Measurements from ENCODE around the gene TENT5C.

Gene TENT5C

DNA sequence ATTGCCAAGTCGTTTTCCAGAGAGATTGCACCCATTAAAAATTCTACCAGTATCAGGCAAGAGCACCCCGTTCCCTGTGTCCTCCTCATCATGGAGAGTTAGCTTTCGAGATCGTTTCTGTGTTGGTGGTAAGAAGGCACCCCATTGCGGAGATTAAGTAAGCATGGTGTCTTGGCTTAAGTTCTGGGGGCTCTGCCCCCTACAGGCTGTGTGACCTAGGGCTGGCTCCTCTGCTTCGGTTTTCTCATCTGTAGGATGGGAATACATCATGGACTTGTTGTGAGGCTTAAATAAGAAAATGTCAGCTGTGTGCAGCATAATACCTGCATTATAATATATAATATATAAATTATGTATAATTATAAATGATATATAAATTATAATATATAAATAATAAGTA, 36.8 kb upstream of the TENT5C start:
- no peak for TF ChIP-seq PPARA (CRISPR knock-in tag; IDR thresholded peaks at IDR 0.05; ENCODE audit: borderline replicate concordance)
- TF ChIP-seq, protein P1, sequence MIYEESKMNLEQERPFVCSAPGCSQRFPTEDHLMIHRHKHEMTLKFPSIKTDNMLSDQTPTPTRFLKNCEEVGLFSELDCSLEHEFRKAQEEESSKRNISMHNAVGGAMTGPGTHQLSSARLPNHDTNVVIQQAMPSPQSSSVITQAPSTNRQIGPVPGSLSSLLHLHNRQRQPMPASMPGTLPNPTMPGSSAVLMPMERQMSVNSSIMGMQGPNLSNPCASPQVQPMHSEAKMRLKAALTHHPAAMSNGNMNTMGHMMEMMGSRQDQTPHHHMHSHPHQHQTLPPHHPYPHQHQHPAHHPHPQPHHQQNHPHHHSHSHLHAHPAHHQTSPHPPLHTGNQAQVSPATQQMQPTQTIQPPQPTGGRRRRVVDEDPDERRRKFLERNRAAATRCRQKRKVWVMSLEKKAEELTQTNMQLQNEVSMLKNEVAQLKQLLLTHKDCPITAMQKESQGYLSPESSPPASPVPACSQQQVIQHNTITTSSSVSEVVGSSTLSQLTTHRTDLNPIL (CRISPR knock-in tag; IDR thresholded peaks at IDR 0.05; ENCODE audit: low read depth): no peak

DNA sequence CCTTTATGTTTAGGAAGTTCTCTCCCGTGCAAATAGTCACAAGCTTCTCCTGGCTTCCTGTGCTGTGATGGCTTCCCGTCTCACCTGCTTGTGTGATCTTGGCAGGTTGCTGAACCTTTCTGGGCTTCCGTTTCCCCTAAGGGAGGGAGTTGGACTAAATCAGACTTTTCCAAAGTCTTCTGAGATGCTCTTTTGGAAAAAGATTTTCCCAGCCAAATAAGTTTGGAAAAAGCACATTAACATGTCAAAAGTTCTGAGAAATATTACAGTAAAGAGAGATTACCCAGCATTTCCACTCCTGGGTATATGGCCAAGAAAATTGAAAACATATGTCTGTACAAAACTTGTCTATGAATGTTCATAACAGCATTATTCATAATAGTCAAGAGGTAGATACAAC, 36.0 kb upstream of the TENT5C start:
- ATAC-seq: no peak; the same call in 2 of the 3 replicates
- TF ChIP-seq BACH2 (CRISPR knock-in tag; IDR thresholded peaks at IDR 0.05; ENCODE audit: borderline replicate concordance) (no peak), ARNTL (CRISPR knock-in tag; IDR thresholded peaks at IDR 0.05; ENCODE audit: borderline replicate concordance, low read depth) (no peak), TOX (CRISPR knock-in tag; IDR thresholded peaks at IDR 0.05; ENCODE audit: borderline replicate concordance) (no peak), ZNF70 (CRISPR knock-in tag; IDR thresholded peaks at IDR 0.05) (no peak), TCF4 (CRISPR knock-in tag; IDR thresholded peaks at IDR 0.05; ENCODE audit: borderline replicate concordance) (no peak), RARB (CRISPR knock-in tag; IDR thresholded peaks at IDR 0.05) (no peak), ZC3H10 (CRISPR knock-in tag; IDR thresholded peaks at IDR 0.05) (no peak), GLIS3 (CRISPR knock-in tag; IDR thresholded peaks at IDR 0.05) (no peak), ISL1 (CRISPR knock-in tag; IDR thresholded peaks at IDR 0.05) (no peak), ZNF8 (CRISPR knock-in tag; IDR thresholded peaks at IDR 0.05) (no peak), ZFP3 (CRISPR knock-in tag; IDR thresholded peaks at IDR 0.05) (no peak), PPARA (CRISPR knock-in tag; IDR thresholded peaks at IDR 0.05; ENCODE audit: borderline replicate concordance) (no peak)
- TF ChIP-seq, protein P2, sequence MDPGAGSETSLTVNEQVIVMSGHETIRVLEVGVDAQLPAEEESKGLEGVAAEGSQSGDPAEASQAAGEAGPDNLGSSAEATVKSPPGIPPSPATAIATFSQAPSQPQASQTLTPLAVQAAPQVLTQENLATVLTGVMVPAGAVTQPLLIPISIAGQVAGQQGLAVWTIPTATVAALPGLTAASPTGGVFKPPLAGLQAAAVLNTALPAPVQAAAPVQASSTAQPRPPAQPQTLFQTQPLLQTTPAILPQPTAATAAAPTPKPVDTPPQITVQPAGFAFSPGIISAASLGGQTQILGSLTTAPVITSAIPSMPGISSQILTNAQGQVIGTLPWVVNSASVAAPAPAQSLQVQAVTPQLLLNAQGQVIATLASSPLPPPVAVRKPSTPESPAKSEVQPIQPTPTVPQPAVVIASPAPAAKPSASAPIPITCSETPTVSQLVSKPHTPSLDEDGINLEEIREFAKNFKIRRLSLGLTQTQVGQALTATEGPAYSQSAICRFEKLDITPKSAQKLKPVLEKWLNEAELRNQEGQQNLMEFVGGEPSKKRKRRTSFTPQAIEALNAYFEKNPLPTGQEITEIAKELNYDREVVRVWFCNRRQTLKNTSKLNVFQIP (CRISPR knock-in tag; IDR thresholded peaks at IDR 0.05; ENCODE audit: borderline replicate concordance, low read depth): no peak

More for the DNA sequence above, 36.8 kb upstream of the TENT5C start:
- ATAC-seq: no peak

DNA sequence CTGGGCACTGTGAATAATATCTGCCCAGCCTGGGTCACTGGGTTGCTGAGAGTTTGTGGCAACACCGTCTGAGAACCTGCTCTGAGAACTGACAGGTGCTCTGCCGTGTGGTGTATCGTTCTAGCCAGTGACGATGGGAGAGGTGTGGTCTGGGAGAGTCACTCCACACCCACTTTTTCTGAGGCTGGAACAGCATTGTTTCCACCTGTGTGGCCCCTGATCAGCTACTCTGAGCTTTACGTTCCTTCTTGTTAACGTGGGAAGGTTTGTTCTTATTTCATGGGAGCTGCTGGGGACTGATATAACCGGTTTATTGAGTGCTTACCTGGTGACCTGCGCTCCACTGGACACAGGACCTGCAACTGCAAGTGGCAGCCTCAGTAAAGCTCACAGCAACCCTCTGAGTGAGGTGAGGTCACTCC, 34.8 kb upstream of the TENT5C start:
- ATAC-seq: no peak
- TF ChIP-seq GLIS3 (CRISPR knock-in tag; IDR thresholded peaks at IDR 0.05) (no peak), ZNF8 (CRISPR knock-in tag; IDR thresholded peaks at IDR 0.05) (no peak), PPARA (CRISPR knock-in tag; IDR thresholded peaks at IDR 0.05; ENCODE audit: borderline replicate concordance) (no peak), ZNF565 (CRISPR knock-in tag; conservative IDR thresholded peaks at IDR 0.05; ENCODE audit: low read depth) (no peak), CSDC2 (CRISPR knock-in tag; IDR thresholded peaks at IDR 0.05) (no peak), SNAI2 (CRISPR knock-in tag; IDR thresholded peaks at IDR 0.05) (no peak), ZFP30 (CRISPR knock-in tag; IDR thresholded peaks at IDR 0.05) (no peak), ZNF70 (CRISPR knock-in tag; IDR thresholded peaks at IDR 0.05) (no peak), ARNTL (CRISPR knock-in tag; IDR thresholded peaks at IDR 0.05; ENCODE audit: borderline replicate concordance, low read depth) (no peak), ZC3H10 (CRISPR knock-in tag; IDR thresholded peaks at IDR 0.05) (no peak), ISL1 (CRISPR knock-in tag; IDR thresholded peaks at IDR 0.05) (no peak), BACH2 (CRISPR knock-in tag; IDR thresholded peaks at IDR 0.05; ENCODE audit: borderline replicate concordance) (no peak), RARB (CRISPR knock-in tag; IDR thresholded peaks at IDR 0.05) (no peak), TCF4 (CRISPR knock-in tag; IDR thresholded peaks at IDR 0.05; ENCODE audit: borderline replicate concordance) (no peak), ESRRG (CRISPR knock-in tag; IDR thresholded peaks at IDR 0.05) (no peak), TOX (CRISPR knock-in tag; IDR thresholded peaks at IDR 0.05; ENCODE audit: borderline replicate concordance) (no peak)
- TF ChIP-seq, protein P3, sequence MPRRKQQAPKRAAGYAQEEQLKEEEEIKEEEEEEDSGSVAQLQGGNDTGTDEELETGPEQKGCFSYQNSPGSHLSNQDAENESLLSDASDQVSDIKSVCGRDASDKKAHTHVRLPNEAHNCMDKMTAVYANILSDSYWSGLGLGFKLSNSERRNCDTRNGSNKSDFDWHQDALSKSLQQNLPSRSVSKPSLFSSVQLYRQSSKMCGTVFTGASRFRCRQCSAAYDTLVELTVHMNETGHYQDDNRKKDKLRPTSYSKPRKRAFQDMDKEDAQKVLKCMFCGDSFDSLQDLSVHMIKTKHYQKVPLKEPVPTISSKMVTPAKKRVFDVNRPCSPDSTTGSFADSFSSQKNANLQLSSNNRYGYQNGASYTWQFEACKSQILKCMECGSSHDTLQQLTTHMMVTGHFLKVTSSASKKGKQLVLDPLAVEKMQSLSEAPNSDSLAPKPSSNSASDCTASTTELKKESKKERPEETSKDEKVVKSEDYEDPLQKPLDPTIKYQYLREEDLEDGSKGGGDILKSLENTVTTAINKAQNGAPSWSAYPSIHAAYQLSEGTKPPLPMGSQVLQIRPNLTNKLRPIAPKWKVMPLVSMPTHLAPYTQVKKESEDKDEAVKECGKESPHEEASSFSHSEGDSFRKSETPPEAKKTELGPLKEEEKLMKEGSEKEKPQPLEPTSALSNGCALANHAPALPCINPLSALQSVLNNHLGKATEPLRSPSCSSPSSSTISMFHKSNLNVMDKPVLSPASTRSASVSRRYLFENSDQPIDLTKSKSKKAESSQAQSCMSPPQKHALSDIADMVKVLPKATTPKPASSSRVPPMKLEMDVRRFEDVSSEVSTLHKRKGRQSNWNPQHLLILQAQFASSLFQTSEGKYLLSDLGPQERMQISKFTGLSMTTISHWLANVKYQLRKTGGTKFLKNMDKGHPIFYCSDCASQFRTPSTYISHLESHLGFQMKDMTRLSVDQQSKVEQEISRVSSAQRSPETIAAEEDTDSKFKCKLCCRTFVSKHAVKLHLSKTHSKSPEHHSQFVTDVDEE (CRISPR knock-in tag; IDR thresholded peaks at IDR 0.05): no peak
- TF ChIP-seq, protein P1 (CRISPR knock-in tag; IDR thresholded peaks at IDR 0.05; ENCODE audit: low read depth): no peak
- TF ChIP-seq, protein P2 (CRISPR knock-in tag; IDR thresholded peaks at IDR 0.05; ENCODE audit: borderline replicate concordance, low read depth): no peak
- TF ChIP-seq, protein P4, sequence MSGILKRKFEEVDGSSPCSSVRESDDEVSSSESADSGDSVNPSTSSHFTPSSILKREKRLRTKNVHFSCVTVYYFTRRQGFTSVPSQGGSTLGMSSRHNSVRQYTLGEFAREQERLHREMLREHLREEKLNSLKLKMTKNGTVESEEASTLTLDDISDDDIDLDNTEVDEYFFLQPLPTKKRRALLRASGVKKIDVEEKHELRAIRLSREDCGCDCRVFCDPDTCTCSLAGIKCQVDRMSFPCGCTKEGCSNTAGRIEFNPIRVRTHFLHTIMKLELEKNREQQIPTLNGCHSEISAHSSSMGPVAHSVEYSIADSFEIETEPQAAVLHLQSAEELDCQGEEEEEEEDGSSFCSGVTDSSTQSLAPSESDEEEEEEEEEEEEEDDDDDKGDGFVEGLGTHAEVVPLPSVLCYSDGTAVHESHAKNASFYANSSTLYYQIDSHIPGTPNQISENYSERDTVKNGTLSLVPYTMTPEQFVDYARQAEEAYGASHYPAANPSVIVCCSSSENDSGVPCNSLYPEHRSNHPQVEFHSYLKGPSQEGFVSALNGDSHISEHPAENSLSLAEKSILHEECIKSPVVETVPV (CRISPR knock-in tag; IDR thresholded peaks at IDR 0.05): no peak

Measured in SK-N-SH treated with all-trans-retinoic acid at 6 μM for 48 hours (cell line).